DMS79 treated with DMSO at 0.1 percent for 48 hours (cell line): ENCODE results near the gene EXOSC9.

Experiments used
- DNase-seq: peaks from one replicate; lab custom pipeline; 2025; lab: John Stamatoyannopoulos, UW

Gene EXOSC9

GRCh38 chr4:121823505-121824170 is 22.5 kb downstream of the EXOSC9 start, which contains the start of gene CCNA2:
CCNA2 (minus strand) TSS chr4:121823883; CDS start chr4:121823628, 255 bp downstream.
- peak; percentile 73 for DNase-seq

DNA sequence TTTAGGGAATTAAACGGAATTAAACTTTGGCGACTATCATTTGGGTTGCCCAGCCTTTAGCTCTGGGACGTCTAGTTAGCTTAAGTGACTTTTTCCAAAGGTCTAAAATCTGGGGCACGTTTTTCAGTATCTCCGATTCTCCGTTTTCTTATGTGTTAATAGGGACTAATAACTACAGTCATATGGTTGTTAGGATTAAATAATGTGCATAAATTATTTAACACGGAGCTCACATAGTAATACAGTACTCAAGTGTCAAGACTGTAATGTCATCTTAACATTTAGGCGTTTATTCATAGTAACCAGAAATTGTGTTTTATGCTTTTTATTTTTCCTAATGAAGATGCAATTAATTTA is 23.0 kb downstream of the EXOSC9 start:
- no peak for DNase-seq

DNA sequence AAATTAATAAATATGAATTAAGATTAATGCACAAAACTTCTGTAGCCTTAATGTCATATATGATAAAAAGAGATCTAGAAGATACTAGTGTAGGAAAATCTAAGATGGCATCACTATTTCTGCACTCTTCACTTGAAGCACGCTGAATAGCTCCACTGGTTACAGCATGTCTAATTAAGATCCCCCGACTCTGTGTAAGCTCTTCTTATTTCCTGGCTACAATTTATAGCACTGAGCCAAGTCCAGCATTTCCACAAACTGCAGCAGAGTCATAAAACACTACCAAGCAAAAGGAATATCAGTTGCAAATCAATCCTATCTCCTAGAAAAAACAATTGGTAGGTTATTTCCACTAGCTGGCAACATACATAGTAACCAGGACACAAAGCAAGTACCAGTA is 23.8 kb downstream of the EXOSC9 start:
- DNase-seq = no peak

GRCh38 chr4:121827853-121828252 is 26.7 kb downstream of the EXOSC9 start:
- no peak for DNase-seq

DNA sequence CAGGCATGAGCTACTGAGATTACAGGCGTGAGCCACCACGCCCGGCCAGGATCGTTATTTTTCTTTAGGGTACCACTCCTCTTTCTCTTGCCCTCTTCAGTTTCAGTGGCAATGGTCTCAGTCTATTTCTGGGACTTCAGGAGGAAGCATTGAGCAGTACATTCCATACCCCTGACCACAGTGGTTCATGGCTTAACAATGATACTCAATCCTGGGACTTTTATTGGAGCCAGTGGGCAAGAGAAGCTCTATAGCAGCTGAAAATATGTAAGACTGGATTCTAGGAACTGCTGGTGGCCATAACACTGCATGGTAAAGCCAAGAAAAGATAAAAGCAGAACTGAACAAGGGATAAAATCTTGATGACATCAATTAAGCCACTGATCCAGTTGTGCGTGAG is 28.4 kb downstream of the EXOSC9 start:
- no peak for DNase-seq

GRCh38 chr4:121838136-121838535 is 37.0 kb downstream of the EXOSC9 start:
- no peak for DNase-seq

- DNase-seq = no peak
These were observed 41.7 kb downstream of the EXOSC9 start for GRCh38 chr4:121842862-121843261.

DNA sequence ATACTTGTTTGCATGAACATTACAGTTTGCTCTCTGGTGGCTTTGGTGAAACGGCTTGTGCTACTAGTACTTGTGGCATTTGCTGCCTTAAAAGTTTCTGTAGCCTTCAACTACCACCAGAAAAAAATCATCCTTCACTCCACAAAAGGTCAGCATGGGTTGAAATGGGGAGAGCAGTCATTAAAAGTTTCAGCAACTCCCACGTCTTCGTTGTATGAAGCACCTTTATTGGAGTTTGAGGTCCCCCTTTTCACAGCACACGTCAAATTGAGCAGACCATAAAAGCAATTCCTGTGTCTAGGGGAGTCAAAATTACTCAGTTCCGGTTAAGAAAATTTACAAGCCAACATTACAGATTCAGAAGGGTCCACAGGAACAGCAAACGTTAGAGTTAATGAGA is 45.5 kb downstream of the EXOSC9 start:
- DNase-seq = no peak

DNA sequence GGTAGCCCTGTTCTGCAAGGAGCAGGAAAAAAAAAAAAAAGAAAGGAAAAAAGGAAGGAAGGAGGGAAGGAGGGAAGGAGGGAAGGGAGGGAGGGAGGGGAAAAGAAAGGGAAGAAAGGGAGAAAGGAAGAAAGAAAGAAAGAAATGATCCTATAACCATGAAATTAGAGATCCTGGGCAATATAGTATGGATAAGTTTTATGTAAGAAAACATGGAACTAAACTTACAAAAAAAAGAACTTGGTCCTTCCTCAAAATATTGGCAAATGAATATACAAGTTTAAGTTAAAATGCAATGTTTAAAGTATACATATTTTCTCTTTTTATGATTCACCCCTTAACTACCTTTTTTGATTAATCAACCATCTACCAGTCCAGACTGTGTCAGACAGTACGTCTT is 50.2 kb downstream of the EXOSC9 start:
- no peak for DNase-seq

DNA sequence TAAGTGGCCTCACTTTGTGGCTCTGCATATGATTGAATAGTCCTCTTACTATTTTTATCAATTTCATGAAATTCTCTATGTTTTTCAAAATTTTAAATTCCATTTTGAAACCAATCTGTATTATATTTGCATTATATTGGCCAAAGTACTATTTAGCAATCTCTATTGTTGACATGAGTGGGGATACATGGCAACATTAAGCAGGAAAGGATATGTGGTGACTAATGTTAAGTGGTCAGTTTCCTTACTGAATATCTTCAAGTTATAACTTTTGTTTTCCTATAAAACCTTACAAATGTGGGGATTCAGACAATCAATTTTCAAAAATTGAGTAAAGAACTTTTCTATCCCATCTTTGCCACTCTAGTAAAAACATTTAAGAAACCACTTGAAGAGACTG is 59.0 kb downstream of the EXOSC9 start:
- no peak for DNase-seq

DNA sequence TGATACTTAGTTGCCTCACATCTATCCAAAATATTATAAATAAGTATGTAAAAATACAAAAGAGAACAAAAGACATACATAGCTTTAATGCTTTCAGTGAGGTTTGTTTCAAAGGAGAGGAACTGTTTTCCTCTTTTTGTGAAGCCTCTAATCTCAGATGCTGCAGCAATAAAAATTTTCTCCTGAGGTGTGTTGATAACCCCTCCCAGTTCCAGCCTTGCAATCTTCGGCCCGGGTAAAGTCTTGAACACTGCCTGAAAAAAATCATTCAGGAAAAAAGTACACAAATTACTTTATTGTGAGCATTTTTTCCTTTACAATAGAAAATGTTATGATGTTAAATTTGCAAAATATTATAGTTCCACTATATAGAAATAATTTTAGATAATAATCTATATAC is 60.3 kb downstream of the EXOSC9 start:
- DNase-seq = no peak

DNA sequence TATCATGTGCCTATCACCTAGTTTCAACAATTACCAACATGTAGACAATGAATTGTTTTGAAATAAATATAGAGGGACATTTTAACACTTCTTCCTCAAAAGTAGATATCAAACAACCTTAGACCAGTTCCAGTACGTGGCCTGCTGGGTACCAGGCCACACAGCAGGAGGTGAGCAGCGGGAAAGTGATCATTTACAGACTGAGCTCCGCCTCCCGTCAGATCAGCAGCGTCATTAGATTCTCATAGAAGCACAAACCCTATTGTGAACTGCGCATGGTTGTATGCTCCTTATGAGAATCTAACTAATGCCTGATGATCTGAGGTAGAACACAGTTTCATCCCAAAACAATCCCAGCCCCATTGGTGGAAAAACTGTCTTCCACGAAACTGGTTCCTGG is 62.7 kb downstream of the EXOSC9 start:
- DNase-seq = no peak
